Breast epithelium (tissue), 4 donors: ENCODE data around the gene KNSTRN. TPM values are rescaled to one million over a fixed set of nuclear protein-coding genes. Genes with fewer than 3 reads are reported as not detected.

Source experiments
- DNase-seq, 2 donors: peaks; one replicate each; pipeline ENCODE4 v3.0.0-alpha.2; 2019; ENCODE audit warnings: low spot score in 2 of 2
- H3K27ac ChIP-seq, 2 donors: fragments of 200-600 bp; sonication (generic) in 1 of 2; one replicate each; pipeline ENCODE4 v1.5.1; 2016 to 2019; ENCODE audit warnings: mild to moderate bottlenecking in 1 of 2
- H3K27me3 ChIP-seq, 2 donors: fragments of 200-600 bp; sonication (generic) in 1 of 2; one replicate each; pipeline versions ENCODE4 v1.5.1 to v1.6.0; 2017 to 2019; ENCODE audit warnings: control low read depth in 1 of 2, mild to moderate bottlenecking in 1 of 2
- H3K36me3 ChIP-seq: fragments of 200-600 bp; one replicate; pipeline ENCODE4 v1.5.1; 2019
- H3K4me1 ChIP-seq, 2 donors: fragments of 200-600 bp; sonication (generic); one replicate each; pipeline ENCODE4 v1.5.1; 2016 to 2019; ENCODE audit warnings: control low read depth in 1 of 2
- H3K4me3 ChIP-seq, 3 donors: fragments of 200-600 bp; sonication (generic); 1 replicate in 2 of 3; 2 replicates in 1 of 3; pipeline ENCODE4 v1.5.1; 2016 to 2019; ENCODE audit warnings: mild to moderate bottlenecking in 3 of 3, moderate library complexity in 2 of 3
- H3K9me3 ChIP-seq, 2 donors: fragments of 200-600 bp; sonication (generic) in 1 of 2; one replicate each; pipeline ENCODE4 v1.5.1; 2016 to 2019; ENCODE audit warnings: control low read depth in 1 of 2
- POLR2A ChIP-seq: fragments of 450-650 bp; IDR thresholded peaks from one replicate; pipeline ENCODE4 v1.6.1; 2016; ENCODE audit warnings: antibody characterized with exemption, mild to moderate bottlenecking, moderate library complexity
- POLR2AphosphoS5 ChIP-seq, 3 donors: sonication (generic); formaldehyde crosslinking; IDR thresholded peaks; one replicate each; pipeline ENCODE4 v1.6.1; 2017; ENCODE audit warnings: antibody characterized with exemption in 3 of 3
- intact Hi-C: fragments of 100-400 bp; cut with DNase I; formaldehyde crosslinking; loops from one replicate; pipeline ENCODE4 v1.15.1; 2023; ENCODE audit warnings: low total_unique reads
- total RNA-seq, 3 donors: library from RNA; depleted of rRNA; stranded (reverse); fragments of >200 nt; gene quantifications; one replicate each; pipeline ENCODE4 v1.1.0, GENCODE V29; 2016
- TF ChIP-seq, protein P1 (sequence below), 3 donors: fragments of 450-650 bp; IDR thresholded peaks; one replicate each; pipeline ENCODE4 v1.5.1; 2016 to 2017; ENCODE audit warnings: antibody characterized with exemption in 3 of 3, mild to moderate bottlenecking in 3 of 3, moderate library complexity in 3 of 3

KNSTRN gene
- total RNA-seq, 3 donors from 2014 or later: 9.1 to 19.8 (median 12.1) TPM

GRCh38 chr15:40424483-40425115, 42.1 kb downstream of the KNSTRN start:
- peaks cover 0 to 7% of the 10 kb centered on the region in 2 donors for H3K4me1 ChIP-seq
- intact Hi-C loops: loop anchor here (5.0 to 10.0 kb wide), 2 partner anchors 60 to 833 kb away; no protein-coding TSS in a partner anchor
- no peak for DNase-seq
- H3K27ac ChIP-seq: no peak overlapping the region
- H3K36me3 ChIP-seq: no peaks in the 10 kb centered on the region
- H3K9me3 ChIP-seq: no peaks in the 10 kb centered on the region
- no peaks in the 10 kb centered on the region for H3K27me3 ChIP-seq
- no peak overlapping the region for H3K4me3 ChIP-seq
- TF ChIP-seq POLR2AphosphoS5 (IDR thresholded peaks at IDR 0.05) (no peak), POLR2A (no peak)
- TF ChIP-seq, protein P1, sequence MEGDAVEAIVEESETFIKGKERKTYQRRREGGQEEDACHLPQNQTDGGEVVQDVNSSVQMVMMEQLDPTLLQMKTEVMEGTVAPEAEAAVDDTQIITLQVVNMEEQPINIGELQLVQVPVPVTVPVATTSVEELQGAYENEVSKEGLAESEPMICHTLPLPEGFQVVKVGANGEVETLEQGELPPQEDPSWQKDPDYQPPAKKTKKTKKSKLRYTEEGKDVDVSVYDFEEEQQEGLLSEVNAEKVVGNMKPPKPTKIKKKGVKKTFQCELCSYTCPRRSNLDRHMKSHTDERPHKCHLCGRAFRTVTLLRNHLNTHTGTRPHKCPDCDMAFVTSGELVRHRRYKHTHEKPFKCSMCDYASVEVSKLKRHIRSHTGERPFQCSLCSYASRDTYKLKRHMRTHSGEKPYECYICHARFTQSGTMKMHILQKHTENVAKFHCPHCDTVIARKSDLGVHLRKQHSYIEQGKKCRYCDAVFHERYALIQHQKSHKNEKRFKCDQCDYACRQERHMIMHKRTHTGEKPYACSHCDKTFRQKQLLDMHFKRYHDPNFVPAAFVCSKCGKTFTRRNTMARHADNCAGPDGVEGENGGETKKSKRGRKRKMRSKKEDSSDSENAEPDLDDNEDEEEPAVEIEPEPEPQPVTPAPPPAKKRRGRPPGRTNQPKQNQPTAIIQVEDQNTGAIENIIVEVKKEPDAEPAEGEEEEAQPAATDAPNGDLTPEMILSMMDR (IDR thresholded peaks at IDR 0.05): no peak

DNA sequence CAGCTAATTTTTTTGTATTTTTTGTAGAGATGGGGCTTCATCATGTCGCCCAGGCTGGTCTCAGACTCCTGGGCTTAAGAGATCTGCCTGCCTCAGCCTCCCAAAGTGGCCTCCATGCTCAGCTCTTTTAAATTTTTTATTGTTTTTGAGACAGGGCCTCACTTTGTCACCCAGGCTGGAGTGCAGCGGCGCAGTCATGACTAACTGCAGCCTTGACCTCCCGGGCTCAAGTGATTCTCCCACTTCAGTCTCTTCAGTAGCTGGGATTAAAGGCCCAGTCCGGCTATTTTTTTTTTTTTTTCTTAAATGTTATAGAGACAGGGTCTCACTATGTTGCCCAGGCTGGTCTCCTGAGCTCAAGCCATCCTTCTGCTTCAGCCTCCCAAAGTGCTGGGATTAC, 43.2 kb downstream of the KNSTRN start:
- peaks cover 0 to 7% of the 10 kb centered on the region in 2 donors for H3K4me1 ChIP-seq
- no peaks in the 10 kb centered on the region for H3K9me3 ChIP-seq
- intact Hi-C loops: loop anchor here (5.0 to 10.0 kb wide), 2 partner anchors 61 to 832 kb away; no protein-coding TSS in a partner anchor
- DNase-seq: no peak
- no peak for TF ChIP-seq POLR2AphosphoS5 (IDR thresholded peaks at IDR 0.05)
- TF ChIP-seq POLR2A: no peak
- TF ChIP-seq, protein P1 (IDR thresholded peaks at IDR 0.05): no peak
- H3K27ac ChIP-seq: no peak overlapping the region
- H3K27me3 ChIP-seq: no peaks in the 10 kb centered on the region
- no peaks in the 10 kb centered on the region for H3K36me3 ChIP-seq
- H3K4me3 ChIP-seq: no peak overlapping the region

GRCh38 chr15:40427188-40427587, 44.7 kb downstream of the KNSTRN start:
- TF ChIP-seq, protein P1 (IDR thresholded peaks at IDR 0.05): no peak
- no peak for TF ChIP-seq POLR2AphosphoS5 (IDR thresholded peaks at IDR 0.05)
- DNase-seq: no peak
- Histone ChIP-seq H3K27me3 (no peaks in the 10 kb centered on the region), H3K4me1 (no peaks in the 10 kb centered on the region), H3K36me3 (no peaks in the 10 kb centered on the region), H3K9me3 (no peaks in the 10 kb centered on the region), H3K4me3 (no peak overlapping the region), H3K27ac (no peak overlapping the region)
- intact Hi-C loops: loop anchor here (5.0 to 10.0 kb wide), 2 partner anchors 62 to 830 kb away; no protein-coding TSS in a partner anchor

DNA sequence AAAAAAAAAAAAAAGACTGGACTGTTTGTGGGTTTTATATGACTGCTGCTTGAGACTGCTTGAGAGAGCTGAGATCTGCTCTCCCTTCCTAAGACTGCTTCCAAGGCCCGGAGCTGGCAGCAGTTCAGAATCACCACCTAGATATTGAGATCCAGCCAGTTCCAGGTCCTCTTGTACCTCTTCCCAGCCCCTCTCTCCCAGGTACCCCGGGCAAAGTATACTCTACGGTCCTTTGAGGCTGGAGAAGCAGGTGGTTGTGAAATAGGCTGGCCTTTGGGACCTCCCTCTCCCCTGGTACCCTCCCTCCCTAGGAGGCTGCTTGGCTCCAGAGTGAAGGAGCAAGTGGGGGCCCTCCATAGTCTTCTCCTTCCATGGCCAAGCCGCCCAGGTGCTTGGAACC, 45.7 kb downstream of the KNSTRN start:
- Histone ChIP-seq H3K36me3 (no peaks in the 10 kb centered on the region), H3K27me3 (no peaks in the 10 kb centered on the region), H3K4me3 (no peak overlapping the region), H3K9me3 (no peaks in the 10 kb centered on the region), H3K4me1 (no peaks in the 10 kb centered on the region), H3K27ac (no peak overlapping the region)
- no peak for DNase-seq
- TF ChIP-seq POLR2AphosphoS5 (IDR thresholded peaks at IDR 0.05) (no peak), POLR2A (no peak)
- TF ChIP-seq, protein P1 (IDR thresholded peaks at IDR 0.05): no peak
- intact Hi-C loops: loop anchor here (5.0 to 10.0 kb wide), 2 partner anchors 63 to 829 kb away; no protein-coding TSS in a partner anchor

- no peak overlapping the region for H3K27ac ChIP-seq
- no peaks in the 10 kb centered on the region for H3K27me3 ChIP-seq
- intact Hi-C loops: loop anchor here (5.0 to 10.0 kb wide), 2 partner anchors 64 to 828 kb away; no protein-coding TSS in a partner anchor
- no peaks in the 10 kb centered on the region for H3K4me1 ChIP-seq
- no peak for DNase-seq
- H3K9me3 ChIP-seq: no peaks in the 10 kb centered on the region
- TF ChIP-seq, protein P1 (IDR thresholded peaks at IDR 0.05): no peak
- TF ChIP-seq POLR2AphosphoS5 (IDR thresholded peaks at IDR 0.05) (no peak), POLR2A (no peak)
- H3K36me3 ChIP-seq: no peaks in the 10 kb centered on the region
- no peak overlapping the region for H3K4me3 ChIP-seq
Measured at GRCh38 chr15:40429068-40429710, 46.7 kb downstream of the KNSTRN start.
